Smooth muscle cell of the pulmonary artery (primary cell): ENCODE data around the gene MRE11. TPM values are rescaled to one million over a fixed set of nuclear protein-coding genes. Genes with fewer than 3 reads are reported as not detected.

Experiments used
- total RNA-seq: library from RNA; depleted of rRNA; stranded (reverse); fragments of >200 nt; gene quantifications from 2 replicates; pipeline ENCODE4 v1.2.3, GENCODE V29; 2014

The MRE11 gene
- total RNA-seq, result 7.2 and 8.8 TPM in 2 replicates

DNA sequence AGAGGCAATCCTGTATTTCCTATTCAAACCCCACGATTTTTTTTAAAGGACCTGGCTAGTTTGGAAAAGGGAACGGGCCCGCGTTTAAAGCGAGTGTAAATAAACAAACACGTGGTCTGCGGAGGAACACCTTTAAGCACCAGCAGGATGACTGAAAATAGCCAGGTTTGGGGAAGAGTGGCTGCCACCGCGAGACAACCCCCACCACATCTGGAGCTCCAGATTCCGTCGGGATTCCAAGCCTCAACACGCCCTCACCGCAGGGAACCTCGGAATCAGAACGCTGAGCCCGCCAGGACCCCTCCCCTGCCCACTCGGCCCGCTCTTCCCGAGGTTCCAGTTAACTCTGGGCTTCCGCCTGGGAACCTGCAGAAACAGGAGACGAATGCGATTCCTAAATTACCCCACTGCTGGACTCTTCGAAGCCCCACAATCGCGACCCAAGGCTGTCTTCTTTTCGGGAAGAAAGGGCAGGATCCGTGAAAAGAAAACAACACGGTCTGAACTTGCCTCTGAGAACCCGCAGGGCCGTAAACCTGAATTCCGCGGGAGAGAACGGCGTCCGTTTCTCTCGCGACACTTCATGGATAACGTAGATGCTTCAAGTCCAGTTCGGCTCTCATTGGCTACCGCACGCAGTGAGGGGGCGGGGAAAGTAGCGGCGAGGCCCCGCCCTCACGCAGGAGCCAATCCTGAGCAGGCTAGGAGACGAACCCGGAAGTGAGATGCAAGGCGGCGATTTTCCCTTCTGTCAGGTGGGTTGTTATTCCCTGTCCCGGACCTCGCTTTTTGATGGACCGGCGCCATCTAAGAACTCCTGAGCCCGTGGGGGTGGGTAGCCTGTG is at the start of gene MRE11, which contains the start of gene ANKRD49:
Gene MRE11, minus strand, starts transcription at position 564 of the 845 bp plus-strand sequence. CDS start 1,043 bp downstream, outside the sequence.
Gene ANKRD49, plus strand, starts transcription at position 704 of the 845 bp plus-strand sequence. CDS start 2,710 bp downstream, outside the sequence.

DNA sequence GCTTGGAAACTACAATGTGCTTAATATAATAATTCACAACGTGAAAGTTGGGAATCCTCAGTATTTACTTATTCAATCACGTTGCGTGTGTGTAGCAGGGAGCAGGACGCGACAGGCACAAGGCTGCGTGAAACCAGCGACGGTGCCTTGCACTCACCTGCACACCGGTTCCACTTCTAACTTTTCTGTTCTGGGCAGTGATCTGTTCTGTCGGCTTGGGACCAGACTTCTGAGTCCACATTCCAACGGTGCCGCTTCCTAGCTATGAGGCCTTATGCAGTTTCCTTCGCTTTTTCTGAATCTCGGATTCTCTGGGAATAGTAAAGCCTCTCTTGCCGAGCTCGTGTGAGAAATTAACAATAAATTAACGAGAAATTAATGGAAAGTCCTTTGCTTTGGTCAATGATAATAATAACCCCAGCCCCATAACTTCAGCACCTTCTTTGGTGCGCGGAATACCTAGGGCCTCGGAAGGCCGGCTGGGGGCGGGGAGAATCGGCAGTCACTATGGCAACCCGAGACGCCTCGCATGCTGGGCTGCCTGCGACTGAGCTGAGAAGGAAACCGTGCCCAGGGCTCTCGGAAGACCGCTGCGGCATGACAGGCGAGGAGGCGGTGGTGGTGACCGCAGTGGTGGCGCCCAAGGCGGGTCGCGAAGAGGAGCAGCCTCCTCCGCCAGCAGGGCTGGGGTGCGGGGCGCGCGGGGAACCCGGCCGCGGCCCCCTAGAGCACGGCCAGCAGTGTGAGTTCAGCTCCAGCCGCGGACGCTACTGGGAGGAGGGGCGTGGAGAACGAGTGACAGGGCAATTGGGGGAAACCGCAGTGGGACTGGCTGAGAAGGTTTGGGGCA is 18.5 kb upstream of the MRE11 start, which contains the start of gene C11orf97:
Gene C11orf97, plus strand, starts transcription at position 530 of the 850 bp plus-strand sequence. Its CDS starts 68 bp downstream, at position 598.

DNA sequence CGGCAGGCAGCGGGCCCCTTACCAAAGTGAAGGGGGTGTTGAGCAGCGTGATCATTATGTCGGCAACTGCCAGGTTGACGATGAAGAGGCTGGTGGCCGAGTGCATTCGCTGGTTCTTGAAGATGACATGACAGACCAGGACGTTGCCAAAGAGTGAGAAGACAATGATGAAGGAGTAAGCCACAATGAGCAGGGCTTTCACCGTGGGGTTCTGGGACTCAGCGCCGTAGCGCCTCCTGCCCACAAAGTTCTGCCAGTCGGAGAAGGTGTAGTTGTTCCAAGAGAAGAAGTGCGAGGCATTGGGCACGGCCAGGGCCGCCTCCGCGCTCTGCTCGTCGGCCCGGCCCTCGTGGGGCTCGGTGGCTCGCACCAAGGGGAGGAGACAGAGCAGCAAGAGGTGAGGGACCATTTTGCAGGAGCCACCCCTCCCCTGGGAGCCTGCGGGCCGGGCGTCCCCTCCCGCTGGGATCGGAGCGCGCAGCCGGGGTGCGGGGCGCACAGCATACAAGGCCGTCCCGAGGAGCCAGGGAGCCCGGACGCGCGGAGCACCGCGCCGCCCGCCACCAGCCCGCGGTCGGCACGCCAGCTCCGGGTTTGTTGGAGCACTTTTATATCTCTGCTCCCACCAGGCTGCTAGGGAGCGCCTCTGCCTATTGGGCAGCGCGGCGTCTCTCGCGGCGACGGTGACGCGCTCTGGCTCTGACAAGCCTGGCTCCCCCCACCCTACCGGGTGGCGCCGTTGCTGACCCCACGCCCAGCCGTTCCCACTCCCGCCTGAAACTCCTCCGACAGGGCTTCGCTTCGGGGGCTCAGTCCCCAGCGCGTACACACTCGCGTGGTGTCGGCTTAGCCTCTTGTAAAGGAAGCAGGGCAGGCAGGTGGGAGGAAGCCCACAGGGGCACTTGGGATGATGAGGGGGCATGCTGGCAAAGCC is 92.5 kb downstream of the MRE11 start, which contains the start of gene GPR83:
Gene GPR83, minus strand, starts transcription at position 581 of the 934 bp plus-strand sequence. Its CDS starts 172 bp downstream, at position 409.

Other genes with a start within 250 kb of the MRE11 start
- not detected in 2 replicates for gene IZUMO1R, start 189.3 kb downstream of the MRE11 start, total RNA-seq
- gene GPR83, start 92.4 kb downstream of the MRE11 start, total RNA-seq, result not detected in 2 replicates
- gene ANKRD49, start 140 bp upstream of the MRE11 start, total RNA-seq, result 8.9 and 9.4 TPM in 2 replicates
- gene C11orf97, start 18.6 kb upstream of the MRE11 start, total RNA-seq, result not detected in 2 replicates
- 5.3 and 6.5 TPM in 2 replicates for gene FUT4, start 50.1 kb upstream of the MRE11 start, total RNA-seq
- 3.0 and 4.6 TPM in 2 replicates for gene PIWIL4, start 73.5 kb upstream of the MRE11 start, total RNA-seq